Natural killer cell (primary cell): ENCODE measurements around the gene SGK2. TPM values are rescaled to one million over a fixed set of nuclear protein-coding genes. Genes with fewer than 3 reads are reported as not detected.

Source experiments
- ATAC-seq, 3 donors: fragments of 150-1000 bp in 2 of 3; fragments of 200-7000 bp in 1 of 3; cut with Tn5 transposase; 1 replicate in 1 of 3; 2 replicates in 2 of 3; pipeline ENCODE4 v1.10.0; 2021; ENCODE audit warnings: mild to moderate bottlenecking in 2 of 3, moderate library complexity in 2 of 3
- DNase-seq, 2 donors: peaks; one replicate each; pipeline versions ENCODE4 v3.0.0 to v3.0.0-alpha.2; 2013 to 2021; ENCODE audit warnings: mixed read lengths in 1 of 2
- H3K27ac ChIP-seq: one replicate; pipeline ENCODE4 v1.5.1; 2013; ENCODE audit warnings: mild to moderate bottlenecking, low read length
- H3K27me3 ChIP-seq: one replicate; pipeline ENCODE4 v1.6.1; 2013; ENCODE audit warnings: low read length; ENCODE audit not compliant: control insufficient read depth, insufficient read depth
- H3K36me3 ChIP-seq: one replicate; pipeline ENCODE4 v1.6.1; 2013; ENCODE audit warnings: low read length; ENCODE audit not compliant: control insufficient read depth, insufficient read depth
- H3K4me1 ChIP-seq: one replicate; pipeline ENCODE4 v1.6.1; 2013; ENCODE audit warnings: low read length; ENCODE audit not compliant: control insufficient read depth, insufficient read depth
- H3K4me3 ChIP-seq: one replicate; pipeline ENCODE4 v1.5.1; 2013; ENCODE audit warnings: low read length
- H3K9me3 ChIP-seq: one replicate; pipeline ENCODE4 v1.6.1; 2013; ENCODE audit warnings: low read length; ENCODE audit not compliant: control insufficient read depth, insufficient read depth
- H3K27ac Mint-ChIP-seq, 2 donors: one replicate each; pipeline ENCODE4 v1.8.0; 2022; ENCODE audit warnings: mild to moderate bottlenecking in 2 of 2, mixed read lengths in 2 of 2, moderate library complexity in 1 of 2
- H3K27me3 Mint-ChIP-seq, 2 donors: one replicate each; pipeline ENCODE4 v1.8.0; 2022; ENCODE audit warnings: low read depth in 2 of 2, mixed read lengths in 2 of 2
- H3K36me3 Mint-ChIP-seq: one replicate; pipeline ENCODE4 v1.8.0; 2022; ENCODE audit warnings: mixed read lengths
- H3K4me1 Mint-ChIP-seq, 2 donors: one replicate each; pipeline ENCODE4 v1.8.0; 2022; ENCODE audit warnings: mixed read lengths in 2 of 2
- H3K4me3 Mint-ChIP-seq: one replicate; pipeline ENCODE4 v1.8.0; 2022; ENCODE audit warnings: mild to moderate bottlenecking, moderate library complexity, mixed read lengths
- H3K9me3 Mint-ChIP-seq, 2 donors: one replicate each; pipeline ENCODE4 v1.8.0; 2022; ENCODE audit warnings: mixed read lengths in 2 of 2
- CTCF ChIP-seq: fragments of 200-600 bp; IDR thresholded peaks from one replicate; pipeline ENCODE4 v1.8.0; 2022; ENCODE audit warnings: antibody characterized with exemption
- WGBS: methylation state at CpG from one replicate; pipeline ENCODE4 v1.1.7; 2013; ENCODE audit warnings: missing lambda C conversion rate; ENCODE audit not compliant: insufficient coverage; 5-methylcytosine and 5-hydroxymethylcytosine counted together
- intact Hi-C: fragments of 100-400 bp; cut with micrococcal nuclease; formaldehyde crosslinking; loops from one replicate; pipeline ENCODE4 v1.14.2; 2022
- total RNA-seq, 4 donors: library from RNA; stranded (reverse); fragments of 120-200 nt in 1 of 4; gene quantifications; one replicate each; pipeline versions ENCODE4 v1.2.3 to v1.2.4, GENCODE V29; 2013 to 2022

Gene SGK2
- total RNA-seq, 3 donors from 2014 or later (not counting 1 experiment from before 2014, with no cell fraction given), result 0.48 to 1.2 (median 0.61) TPM

- Histone ChIP-seq H3K4me1 (no peaks in the 10 kb centered on the region), H3K36me3 (no peaks in the 10 kb centered on the region), H3K27ac (no peak overlapping the region), H3K4me3 (no peak overlapping the region), H3K9me3 (no peaks in the 10 kb centered on the region), H3K27me3 (no peaks in the 10 kb centered on the region)
- intact Hi-C loops, result no loop called here
- DNase-seq, result no peak
- Mint-ChIP-seq H3K27me3 (peaks cover 0 to 6% of the 10 kb centered on the region in 2 donors), H3K4me1 (no peaks in the 10 kb centered on the region), H3K36me3 (no peaks in the 10 kb centered on the region), H3K9me3 (no peaks in the 10 kb centered on the region), H3K27ac (no peak overlapping the region), H3K4me3 (no peak overlapping the region)
- 93% methylated on average over 7 of the region's 7 CpGs for WGBS
- TF ChIP-seq CTCF, result no peak
- peak in 1 of 3 donors; percentile 28 for ATAC-seq
Observed at GRCh38 chr20:43563991-43564390, 5.2 kb downstream of the SGK2 start.

DNA sequence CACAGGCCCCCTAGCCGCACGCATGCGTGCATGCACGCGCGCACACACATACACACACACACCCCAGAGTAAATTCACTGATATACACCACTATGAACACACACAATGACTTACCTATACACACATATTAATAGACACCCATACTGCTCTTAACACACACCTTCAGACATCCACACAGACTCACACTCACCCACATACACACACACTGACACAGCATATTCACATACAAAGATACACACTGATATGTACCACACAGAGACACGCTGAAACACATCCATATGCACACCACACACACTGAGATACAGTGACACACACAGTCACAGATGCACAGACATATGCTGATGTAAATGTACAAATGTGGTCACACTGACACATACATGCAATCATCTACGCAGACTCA lies 5.6 kb downstream of the SGK2 start:
- DNase-seq (no peak), ATAC-seq (peak in 1 of 3 donors; percentile 30)
- H3K36me3 ChIP-seq, result no peaks in the 10 kb centered on the region
- no peaks in the 10 kb centered on the region for H3K36me3 Mint-ChIP-seq
- H3K27ac ChIP-seq, result no peak overlapping the region
- no peaks in the 10 kb centered on the region for H3K9me3 Mint-ChIP-seq
- H3K27me3 ChIP-seq, result no peaks in the 10 kb centered on the region
- no peaks in the 10 kb centered on the region for H3K4me1 ChIP-seq
- intact Hi-C loops, result no loop called here
- no peak for TF ChIP-seq CTCF
- H3K4me3 Mint-ChIP-seq, result no peak overlapping the region
- H3K27ac Mint-ChIP-seq, result no peak overlapping the region
- no peaks in the 10 kb centered on the region for H3K4me1 Mint-ChIP-seq
- peaks cover 0 to 3% of the 10 kb centered on the region in 2 donors for H3K27me3 Mint-ChIP-seq
- H3K4me3 ChIP-seq, result no peak overlapping the region
- WGBS, result 98% methylated on average over 8 of the region's 8 CpGs
- no peaks in the 10 kb centered on the region for H3K9me3 ChIP-seq

DNA sequence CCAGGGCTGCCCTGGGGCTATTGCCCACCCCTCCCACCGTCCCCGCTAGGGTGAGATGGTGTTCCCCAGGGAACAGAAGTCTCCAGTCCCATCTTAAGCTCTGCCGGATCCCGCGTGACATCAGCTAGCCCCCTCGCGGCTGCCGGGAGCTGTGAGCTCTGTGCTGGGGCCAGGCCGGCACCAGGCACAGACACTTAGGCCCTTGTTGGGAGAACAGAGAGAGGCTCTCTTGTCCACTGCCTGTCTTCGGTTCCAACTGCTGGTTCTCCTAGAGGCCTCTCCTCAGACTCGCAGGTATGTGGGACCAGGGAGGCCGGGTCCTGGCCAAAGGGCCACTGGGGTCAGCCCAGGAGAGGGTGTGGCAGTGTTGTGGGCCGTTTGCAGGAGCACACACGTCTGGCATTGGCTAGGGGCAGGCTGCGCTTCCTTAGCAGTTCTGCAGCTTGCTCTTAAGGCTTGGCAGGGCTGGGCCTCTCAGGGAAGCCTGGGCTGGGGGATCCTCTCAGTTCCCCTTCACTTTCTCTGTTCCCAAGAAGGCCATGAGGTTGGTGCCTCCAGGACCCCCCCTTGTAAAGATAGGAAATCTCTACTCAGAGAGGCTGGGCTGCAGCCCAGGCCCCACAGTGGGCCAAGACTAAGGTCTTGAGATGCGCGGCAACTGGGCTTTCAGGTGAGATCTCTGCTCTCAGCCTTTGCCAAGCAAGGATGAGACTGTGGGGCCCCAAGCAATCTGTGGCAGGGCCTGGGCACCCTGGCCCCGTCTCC lies 6.3 kb downstream of the SGK2 start:
- H3K36me3 Mint-ChIP-seq, result no peaks in the 10 kb centered on the region
- intact Hi-C loops, result no loop called here
- TF ChIP-seq CTCF, result no peak

DNA sequence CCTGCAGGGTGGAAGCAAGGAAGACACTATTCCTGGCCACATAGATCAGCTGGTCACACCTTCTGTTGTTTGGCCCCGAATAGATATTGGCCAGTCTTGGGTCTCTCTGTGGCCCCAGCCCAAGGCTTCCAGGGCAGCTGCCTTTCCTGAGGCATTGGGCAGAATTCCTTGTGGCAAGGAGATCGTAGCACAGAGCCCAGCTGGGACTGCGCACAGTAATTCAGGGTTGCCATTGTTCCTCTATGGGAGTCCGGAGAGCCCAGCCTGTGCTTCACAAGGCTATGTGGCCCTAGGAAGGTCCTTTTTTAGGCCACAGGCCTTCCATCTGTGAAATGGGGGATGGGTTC lies 6.9 kb downstream of the SGK2 start:
- Mint-ChIP-seq H3K4me3 (no peak overlapping the region), H3K36me3 (no peaks in the 10 kb centered on the region), H3K9me3 (no peaks in the 10 kb centered on the region), H3K27me3 (peaks cover 0 to 3% of the 10 kb centered on the region in 2 donors), H3K27ac (no peak overlapping the region), H3K4me1 (no peaks in the 10 kb centered on the region)
- H3K4me1 ChIP-seq, result no peaks in the 10 kb centered on the region
- H3K27me3 ChIP-seq, result no peaks in the 10 kb centered on the region
- no peaks in the 10 kb centered on the region for H3K9me3 ChIP-seq
- H3K36me3 ChIP-seq, result no peaks in the 10 kb centered on the region
- intact Hi-C loops, result no loop called here
- WGBS, result 93% methylated on average over 4 of the region's 4 CpGs
- ATAC-seq (no peak), DNase-seq (no peak)
- no peak for TF ChIP-seq CTCF
- no peak overlapping the region for H3K4me3 ChIP-seq
- H3K27ac ChIP-seq, result no peak overlapping the region

More for the DNA sequence above, 6.3 kb downstream of the SGK2 start:
- H3K4me3 ChIP-seq, result no peak overlapping the region
- Mint-ChIP-seq H3K27ac (no peak overlapping the region), H3K4me1 (no peaks in the 10 kb centered on the region), H3K27me3 (peaks cover 0 to 3% of the 10 kb centered on the region in 2 donors), H3K9me3 (no peaks in the 10 kb centered on the region), H3K4me3 (no peak overlapping the region)
- no peak overlapping the region for H3K27ac ChIP-seq
- H3K9me3 ChIP-seq, result no peaks in the 10 kb centered on the region
- no peaks in the 10 kb centered on the region for H3K27me3 ChIP-seq
- ATAC-seq (no peak), DNase-seq (no peak)
- no peaks in the 10 kb centered on the region for H3K4me1 ChIP-seq
- WGBS, result 88% methylated on average over 18 of the region's 18 CpGs
- H3K36me3 ChIP-seq, result no peaks in the 10 kb centered on the region
